ENCODE data around the gene ADGRA3. TPM values are rescaled to one million over a fixed set of nuclear protein-coding genes. Genes with fewer than 3 reads are reported as not detected.

Gene ADGRA3
- total and polyA plus RNA-seq, 2 experiments from 2014 or later: 16.2 to 73.9 TPM

GRCh38 chr4:22502895-22503814 is 12.7 kb downstream of the ADGRA3 start:
- Histone ChIP-seq H3K27me3 (ENCODE audit: insufficient read depth) (no peaks in the 10 kb centered on the region), H3K9me2 (ENCODE audit: insufficient read depth) (no peaks in the 10 kb centered on the region), H3K79me2 (replicated peaks; ENCODE audit: insufficient read depth) (no peaks in the 10 kb centered on the region), H3K4me3 (no peak overlapping the region), H4K20me1 (replicated peaks; ENCODE audit: insufficient read depth) (peaks cover 44% of the 10 kb centered on the region), H3K4me1 (ENCODE audit: insufficient read depth) (peaks cover 40% of the 10 kb centered on the region), H3K4me2 (no peak overlapping the region), H3K36me3 (ENCODE audit: insufficient read depth) (no peaks in the 10 kb centered on the region), H2AFZ (no peak overlapping the region), H3K27ac (ENCODE audit: low read depth) (no peak overlapping the region), H3F3A (replicated peaks; ENCODE audit: low read depth) (no peaks in the 10 kb centered on the region)
- Mint-ChIP-seq H3K36me3 (ENCODE audit: low read depth) (no peaks in the 10 kb centered on the region), H3K9me3 (no peaks in the 10 kb centered on the region), H3K27me3 (ENCODE audit: insufficient read depth, low read depth, poor library complexity) (no peaks in the 10 kb centered on the region), H3K27ac (no peak overlapping the region), H3K4me3 (no peak overlapping the region), H3K4me1 (peaks cover 41% of the 10 kb centered on the region)
- TF ChIP-seq, protein P1, sequence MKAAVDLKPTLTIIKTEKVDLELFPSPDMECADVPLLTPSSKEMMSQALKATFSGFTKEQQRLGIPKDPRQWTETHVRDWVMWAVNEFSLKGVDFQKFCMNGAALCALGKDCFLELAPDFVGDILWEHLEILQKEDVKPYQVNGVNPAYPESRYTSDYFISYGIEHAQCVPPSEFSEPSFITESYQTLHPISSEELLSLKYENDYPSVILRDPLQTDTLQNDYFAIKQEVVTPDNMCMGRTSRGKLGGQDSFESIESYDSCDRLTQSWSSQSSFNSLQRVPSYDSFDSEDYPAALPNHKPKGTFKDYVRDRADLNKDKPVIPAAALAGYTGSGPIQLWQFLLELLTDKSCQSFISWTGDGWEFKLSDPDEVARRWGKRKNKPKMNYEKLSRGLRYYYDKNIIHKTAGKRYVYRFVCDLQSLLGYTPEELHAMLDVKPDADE (IDR thresholded peaks at IDR 0.05): no peak
- TF ChIP-seq NANOG (IDR thresholded peaks at IDR 0.05; ENCODE audit: borderline replicate concordance) (no peak), STAT1 (IDR thresholded peaks at IDR 0.05; ENCODE audit: unreplicated experiment) (no peak), CREB1 (CRISPR knock-in tag; IDR thresholded peaks at IDR 0.05; ENCODE audit: low read depth) (no peak), JUNB (IDR thresholded peaks at IDR 0.05; ENCODE audit: unreplicated experiment) (no peak), EZH2 (IDR thresholded peaks at IDR 0.05; ENCODE audit: low read depth, unreplicated experiment) (no peak), EZH2phosphoT487 (IDR thresholded peaks at IDR 0.05; ENCODE audit: unreplicated experiment) (no peak), ZNF114 (CRISPR knock-in tag; IDR thresholded peaks at IDR 0.05) (no peak), POLR2AphosphoS5 (IDR thresholded peaks at IDR 0.05; ENCODE audit: low read depth) (no peak)
- TF ChIP-seq, protein P2, sequence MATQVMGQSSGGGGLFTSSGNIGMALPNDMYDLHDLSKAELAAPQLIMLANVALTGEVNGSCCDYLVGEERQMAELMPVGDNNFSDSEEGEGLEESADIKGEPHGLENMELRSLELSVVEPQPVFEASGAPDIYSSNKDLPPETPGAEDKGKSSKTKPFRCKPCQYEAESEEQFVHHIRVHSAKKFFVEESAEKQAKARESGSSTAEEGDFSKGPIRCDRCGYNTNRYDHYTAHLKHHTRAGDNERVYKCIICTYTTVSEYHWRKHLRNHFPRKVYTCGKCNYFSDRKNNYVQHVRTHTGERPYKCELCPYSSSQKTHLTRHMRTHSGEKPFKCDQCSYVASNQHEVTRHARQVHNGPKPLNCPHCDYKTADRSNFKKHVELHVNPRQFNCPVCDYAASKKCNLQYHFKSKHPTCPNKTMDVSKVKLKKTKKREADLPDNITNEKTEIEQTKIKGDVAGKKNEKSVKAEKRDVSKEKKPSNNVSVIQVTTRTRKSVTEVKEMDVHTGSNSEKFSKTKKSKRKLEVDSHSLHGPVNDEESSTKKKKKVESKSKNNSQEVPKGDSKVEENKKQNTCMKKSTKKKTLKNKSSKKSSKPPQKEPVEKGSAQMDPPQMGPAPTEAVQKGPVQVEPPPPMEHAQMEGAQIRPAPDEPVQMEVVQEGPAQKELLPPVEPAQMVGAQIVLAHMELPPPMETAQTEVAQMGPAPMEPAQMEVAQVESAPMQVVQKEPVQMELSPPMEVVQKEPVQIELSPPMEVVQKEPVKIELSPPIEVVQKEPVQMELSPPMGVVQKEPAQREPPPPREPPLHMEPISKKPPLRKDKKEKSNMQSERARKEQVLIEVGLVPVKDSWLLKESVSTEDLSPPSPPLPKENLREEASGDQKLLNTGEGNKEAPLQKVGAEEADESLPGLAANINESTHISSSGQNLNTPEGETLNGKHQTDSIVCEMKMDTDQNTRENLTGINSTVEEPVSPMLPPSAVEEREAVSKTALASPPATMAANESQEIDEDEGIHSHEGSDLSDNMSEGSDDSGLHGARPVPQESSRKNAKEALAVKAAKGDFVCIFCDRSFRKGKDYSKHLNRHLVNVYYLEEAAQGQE (IDR thresholded peaks at IDR 0.05; ENCODE audit: unreplicated experiment): no peak
- TF ChIP-seq, protein P3, sequence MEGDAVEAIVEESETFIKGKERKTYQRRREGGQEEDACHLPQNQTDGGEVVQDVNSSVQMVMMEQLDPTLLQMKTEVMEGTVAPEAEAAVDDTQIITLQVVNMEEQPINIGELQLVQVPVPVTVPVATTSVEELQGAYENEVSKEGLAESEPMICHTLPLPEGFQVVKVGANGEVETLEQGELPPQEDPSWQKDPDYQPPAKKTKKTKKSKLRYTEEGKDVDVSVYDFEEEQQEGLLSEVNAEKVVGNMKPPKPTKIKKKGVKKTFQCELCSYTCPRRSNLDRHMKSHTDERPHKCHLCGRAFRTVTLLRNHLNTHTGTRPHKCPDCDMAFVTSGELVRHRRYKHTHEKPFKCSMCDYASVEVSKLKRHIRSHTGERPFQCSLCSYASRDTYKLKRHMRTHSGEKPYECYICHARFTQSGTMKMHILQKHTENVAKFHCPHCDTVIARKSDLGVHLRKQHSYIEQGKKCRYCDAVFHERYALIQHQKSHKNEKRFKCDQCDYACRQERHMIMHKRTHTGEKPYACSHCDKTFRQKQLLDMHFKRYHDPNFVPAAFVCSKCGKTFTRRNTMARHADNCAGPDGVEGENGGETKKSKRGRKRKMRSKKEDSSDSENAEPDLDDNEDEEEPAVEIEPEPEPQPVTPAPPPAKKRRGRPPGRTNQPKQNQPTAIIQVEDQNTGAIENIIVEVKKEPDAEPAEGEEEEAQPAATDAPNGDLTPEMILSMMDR (conservative IDR thresholded peaks at IDR 0.05; ENCODE audit: low read depth in 2 of 2): no peak
- TF ChIP-seq, protein P4, sequence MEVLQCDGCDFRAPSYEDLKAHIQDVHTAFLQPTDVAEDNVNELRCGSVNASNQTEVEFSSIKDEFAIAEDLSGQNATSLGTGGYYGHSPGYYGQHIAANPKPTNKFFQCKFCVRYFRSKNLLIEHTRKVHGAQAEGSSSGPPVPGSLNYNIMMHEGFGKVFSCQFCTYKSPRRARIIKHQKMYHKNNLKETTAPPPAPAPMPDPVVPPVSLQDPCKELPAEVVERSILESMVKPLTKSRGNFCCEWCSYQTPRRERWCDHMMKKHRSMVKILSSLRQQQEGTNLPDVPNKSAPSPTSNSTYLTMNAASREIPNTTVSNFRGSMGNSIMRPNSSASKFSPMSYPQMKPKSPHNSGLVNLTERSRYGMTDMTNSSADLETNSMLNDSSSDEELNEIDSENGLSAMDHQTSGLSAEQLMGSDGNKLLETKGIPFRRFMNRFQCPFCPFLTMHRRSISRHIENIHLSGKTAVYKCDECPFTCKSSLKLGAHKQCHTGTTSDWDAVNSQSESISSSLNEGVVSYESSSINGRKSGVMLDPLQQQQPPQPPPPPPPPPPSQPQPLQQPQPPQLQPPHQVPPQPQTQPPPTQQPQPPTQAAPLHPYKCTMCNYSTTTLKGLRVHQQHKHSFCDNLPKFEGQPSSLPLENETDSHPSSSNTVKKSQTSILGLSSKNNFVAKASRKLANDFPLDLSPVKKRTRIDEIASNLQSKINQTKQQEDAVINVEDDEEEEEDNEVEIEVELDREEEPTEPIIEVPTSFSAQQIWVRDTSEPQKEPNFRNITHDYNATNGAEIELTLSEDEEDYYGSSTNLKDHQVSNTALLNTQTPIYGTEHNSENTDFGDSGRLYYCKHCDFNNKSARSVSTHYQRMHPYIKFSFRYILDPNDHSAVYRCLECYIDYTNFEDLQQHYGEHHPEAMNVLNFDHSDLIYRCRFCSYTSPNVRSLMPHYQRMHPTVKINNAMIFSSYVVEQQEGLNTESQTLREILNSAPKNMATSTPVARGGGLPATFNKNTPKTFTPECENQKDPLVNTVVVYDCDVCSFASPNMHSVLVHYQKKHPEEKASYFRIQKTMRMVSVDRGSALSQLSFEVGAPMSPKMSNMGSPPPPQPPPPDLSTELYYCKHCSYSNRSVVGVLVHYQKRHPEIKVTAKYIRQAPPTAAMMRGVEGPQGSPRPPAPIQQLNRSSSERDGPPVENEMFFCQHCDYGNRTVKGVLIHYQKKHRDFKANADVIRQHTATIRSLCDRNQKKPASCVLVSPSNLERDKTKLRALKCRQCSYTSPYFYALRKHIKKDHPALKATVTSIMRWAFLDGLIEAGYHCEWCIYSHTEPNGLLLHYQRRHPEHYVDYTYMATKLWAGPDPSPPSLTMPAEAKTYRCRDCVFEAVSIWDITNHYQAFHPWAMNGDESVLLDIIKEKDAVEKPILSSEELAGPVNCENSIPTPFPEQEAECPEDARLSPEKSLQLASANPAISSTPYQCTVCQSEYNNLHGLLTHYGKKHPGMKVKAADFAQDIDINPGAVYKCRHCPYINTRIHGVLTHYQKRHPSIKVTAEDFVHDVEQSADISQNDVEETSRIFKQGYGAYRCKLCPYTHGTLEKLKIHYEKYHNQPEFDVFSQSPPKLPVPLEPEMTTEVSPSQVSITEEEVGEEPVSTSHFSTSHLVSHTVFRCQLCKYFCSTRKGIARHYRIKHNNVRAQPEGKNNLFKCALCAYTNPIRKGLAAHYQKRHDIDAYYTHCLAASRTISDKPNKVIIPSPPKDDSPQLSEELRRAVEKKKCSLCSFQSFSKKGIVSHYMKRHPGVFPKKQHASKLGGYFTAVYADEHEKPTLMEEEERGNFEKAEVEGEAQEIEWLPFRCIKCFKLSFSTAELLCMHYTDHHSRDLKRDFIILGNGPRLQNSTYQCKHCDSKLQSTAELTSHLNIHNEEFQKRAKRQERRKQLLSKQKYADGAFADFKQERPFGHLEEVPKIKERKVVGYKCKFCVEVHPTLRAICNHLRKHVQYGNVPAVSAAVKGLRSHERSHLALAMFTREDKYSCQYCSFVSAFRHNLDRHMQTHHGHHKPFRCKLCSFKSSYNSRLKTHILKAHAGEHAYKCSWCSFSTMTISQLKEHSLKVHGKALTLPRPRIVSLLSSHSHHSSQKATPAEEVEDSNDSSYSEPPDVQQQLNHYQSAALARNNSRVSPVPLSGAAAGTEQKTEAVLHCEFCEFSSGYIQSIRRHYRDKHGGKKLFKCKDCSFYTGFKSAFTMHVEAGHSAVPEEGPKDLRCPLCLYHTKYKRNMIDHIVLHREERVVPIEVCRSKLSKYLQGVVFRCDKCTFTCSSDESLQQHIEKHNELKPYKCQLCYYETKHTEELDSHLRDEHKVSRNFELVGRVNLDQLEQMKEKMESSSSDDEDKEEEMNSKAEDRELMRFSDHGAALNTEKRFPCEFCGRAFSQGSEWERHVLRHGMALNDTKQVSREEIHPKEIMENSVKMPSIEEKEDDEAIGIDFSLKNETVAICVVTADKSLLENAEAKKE (CRISPR knock-in tag; IDR thresholded peaks at IDR 0.05): no peak
- no peak for ATAC-seq
- no peak for DNase-seq (ENCODE audit: low spot score)

All from GM23338 (cell line).